ENCODE data around the gene RAB1B.
"Not testable (repeated sequence)": the region's sequence is repeated elsewhere in the genome, so short reads cannot be mapped to it uniquely, and the experiment has no call there.

The RAB1B gene

DNA sequence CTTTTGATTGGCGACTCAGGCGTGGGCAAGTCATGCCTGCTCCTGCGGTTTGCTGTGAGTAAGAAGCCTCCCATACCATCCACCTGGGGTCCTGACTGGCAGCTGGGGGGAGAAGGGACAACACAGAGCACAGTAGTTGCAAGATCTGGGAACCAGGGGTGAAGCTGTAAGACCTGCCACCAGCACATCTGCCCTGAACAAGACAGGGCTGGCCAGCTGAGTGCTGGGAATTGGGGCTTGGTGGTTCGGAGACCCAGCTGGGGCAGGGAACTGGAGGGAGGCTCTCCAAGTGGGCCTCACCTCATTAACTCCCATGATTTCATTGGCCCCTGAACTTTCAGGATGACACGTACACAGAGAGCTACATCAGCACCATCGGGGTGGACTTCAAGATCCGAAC, 3.4 kb downstream of the RAB1B start:
- DNase-seq (ENCODE audit: extremely low spot score): no peak
- TF ChIP-seq HDGF (IDR thresholded peaks at IDR 0.05; ENCODE audit: borderline replicate concordance) (no peak), CTBP1 (IDR thresholded peaks at IDR 0.05; ENCODE audit: borderline replicate concordance) (no peak), ZNF384 (IDR thresholded peaks at IDR 0.05) (no peak), FOXM1 (IDR thresholded peaks at IDR 0.05; ENCODE audit: borderline replicate concordance) (no peak), SUZ12 (IDR thresholded peaks at IDR 0.05) (no peak), L3MBTL2 (conservative IDR thresholded peaks at IDR 0.05) (no peak), LEF1 (IDR thresholded peaks at IDR 0.05; ENCODE audit: borderline replicate concordance) (no peak), ARNT (IDR thresholded peaks at IDR 0.05) (no peak)
- CTCF ChIA-PET: interaction anchor here (0.6 to 1.1 kb wide), 2 partner anchors 8 to 11 kb away, joined by 4 to 8 read pairs; no protein-coding TSS in a partner anchor
- POLR2A ChIA-PET: interaction anchor here (1.5 to 2.1 kb wide), 2 partner anchors 10 to 17 kb away, joined by 5 to 11 read pairs; partner anchors contain the start of gene YIF1A

DNA sequence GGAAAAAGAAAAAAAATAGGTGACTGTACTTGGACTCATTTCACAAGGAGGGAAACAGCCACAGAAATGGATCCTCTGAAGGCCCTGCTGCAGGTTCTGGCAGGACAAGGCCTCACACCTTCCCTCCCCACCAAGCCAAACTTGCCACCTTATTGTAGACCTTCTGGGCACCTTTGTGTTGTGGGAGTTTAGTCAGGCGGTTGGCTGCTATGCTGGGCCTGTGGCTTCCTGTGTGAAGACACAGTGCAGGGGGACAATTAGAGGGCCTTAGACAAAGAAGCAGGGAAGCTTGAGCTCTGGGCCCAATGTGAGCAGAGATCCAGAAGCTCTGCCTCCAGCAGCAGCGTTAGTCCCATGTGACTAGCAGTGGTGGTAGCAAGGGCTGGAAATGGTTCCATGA, 4.2 kb downstream of the RAB1B start:
- CTCF ChIA-PET: interaction anchor here (1.1 kb wide), 1 partner anchor 10 kb away, joined by 4 read pairs; no protein-coding TSS in a partner anchor
- no peak for DNase-seq (ENCODE audit: extremely low spot score)
- POLR2A ChIA-PET: interaction anchor here (0.6 to 2.1 kb wide), 3 partner anchors 9 to 17 kb away, joined by 3 to 11 read pairs (median 5); partner anchors contain the start of gene YIF1A
- TF ChIP-seq ARNT (IDR thresholded peaks at IDR 0.05) (no peak), CTBP1 (IDR thresholded peaks at IDR 0.05; ENCODE audit: borderline replicate concordance) (no peak), L3MBTL2 (conservative IDR thresholded peaks at IDR 0.05) (no peak), LEF1 (IDR thresholded peaks at IDR 0.05; ENCODE audit: borderline replicate concordance) (no peak), TARDBP (IDR thresholded peaks at IDR 0.05) (no peak)

DNA sequence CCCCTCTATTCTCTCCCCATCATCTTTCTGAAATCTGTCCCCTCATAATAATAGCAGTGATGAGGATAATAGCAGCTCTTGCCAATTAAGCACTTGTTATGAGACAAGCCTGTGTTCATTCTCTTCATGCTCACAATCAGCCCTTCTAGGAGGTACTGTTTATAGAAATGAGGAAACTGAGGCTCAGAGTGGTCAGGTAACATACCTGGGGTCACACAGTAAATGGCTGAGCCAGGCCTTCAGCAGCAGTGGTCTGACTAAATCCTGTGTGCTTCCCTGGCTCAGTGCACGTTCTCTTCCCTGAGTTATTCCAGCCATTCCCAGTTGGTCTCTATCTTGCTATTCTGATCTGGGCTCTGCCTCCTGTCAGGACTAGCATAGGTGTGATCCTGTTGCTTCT, 5.8 kb downstream of the RAB1B start:
- no peak for TF ChIP-seq CTBP1 (IDR thresholded peaks at IDR 0.05; ENCODE audit: borderline replicate concordance)
- TF ChIP-seq ELF4 (IDR thresholded peaks at IDR 0.05): no peak
- TF ChIP-seq ZNF384 (IDR thresholded peaks at IDR 0.05): no peak
- TF ChIP-seq BHLHE40 (IDR thresholded peaks at IDR 0.05; ENCODE audit: borderline replicate concordance): no peak
- no peak for DNase-seq (ENCODE audit: extremely low spot score)
- CTCF ChIA-PET: no interaction called here
- POLR2A ChIA-PET: no interaction called here

DNA sequence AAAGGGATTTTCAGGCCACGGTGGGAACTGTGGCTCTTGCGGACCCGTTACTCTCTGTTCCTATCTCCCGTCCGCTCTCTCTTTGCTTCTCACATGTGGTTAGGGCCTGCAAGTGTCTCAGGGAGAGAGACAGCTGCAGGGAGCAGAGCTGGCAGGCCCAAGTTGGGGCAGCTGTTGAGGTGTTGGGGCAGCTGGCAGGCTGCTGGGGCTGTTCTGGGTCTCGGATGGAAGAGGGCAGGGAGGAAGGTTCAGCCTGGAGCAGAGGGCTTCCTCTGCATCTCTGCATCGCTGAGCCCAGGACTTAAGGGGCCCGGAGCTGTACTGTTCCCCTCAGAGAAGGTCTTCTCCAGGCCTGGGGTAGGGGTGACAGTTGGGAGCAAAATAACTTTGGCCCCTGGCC, 7.0 kb downstream of the RAB1B start:
- TF ChIP-seq CTBP1 (IDR thresholded peaks at IDR 0.05; ENCODE audit: borderline replicate concordance) (no peak), TARDBP (IDR thresholded peaks at IDR 0.05) (no peak), NFRKB (IDR thresholded peaks at IDR 0.05) (no peak), FOXM1 (IDR thresholded peaks at IDR 0.05; ENCODE audit: borderline replicate concordance) (no peak), PKNOX1 (IDR thresholded peaks at IDR 0.05) (no peak), ARNT (IDR thresholded peaks at IDR 0.05) (no peak), ELF4 (IDR thresholded peaks at IDR 0.05) (no peak), SUZ12 (IDR thresholded peaks at IDR 0.05) (no peak), BHLHE40 (IDR thresholded peaks at IDR 0.05; ENCODE audit: borderline replicate concordance) (no peak), FOXA1 (IDR thresholded peaks at IDR 0.05) (no peak), LEF1 (IDR thresholded peaks at IDR 0.05; ENCODE audit: borderline replicate concordance) (no peak), SP1 (IDR thresholded peaks at IDR 0.05) (no peak), FOXK2 (IDR thresholded peaks at IDR 0.05) (no peak)
- no peak for DNase-seq (ENCODE audit: extremely low spot score)
- CTCF ChIA-PET: no interaction called here
- POLR2A ChIA-PET: no interaction called here

DNA sequence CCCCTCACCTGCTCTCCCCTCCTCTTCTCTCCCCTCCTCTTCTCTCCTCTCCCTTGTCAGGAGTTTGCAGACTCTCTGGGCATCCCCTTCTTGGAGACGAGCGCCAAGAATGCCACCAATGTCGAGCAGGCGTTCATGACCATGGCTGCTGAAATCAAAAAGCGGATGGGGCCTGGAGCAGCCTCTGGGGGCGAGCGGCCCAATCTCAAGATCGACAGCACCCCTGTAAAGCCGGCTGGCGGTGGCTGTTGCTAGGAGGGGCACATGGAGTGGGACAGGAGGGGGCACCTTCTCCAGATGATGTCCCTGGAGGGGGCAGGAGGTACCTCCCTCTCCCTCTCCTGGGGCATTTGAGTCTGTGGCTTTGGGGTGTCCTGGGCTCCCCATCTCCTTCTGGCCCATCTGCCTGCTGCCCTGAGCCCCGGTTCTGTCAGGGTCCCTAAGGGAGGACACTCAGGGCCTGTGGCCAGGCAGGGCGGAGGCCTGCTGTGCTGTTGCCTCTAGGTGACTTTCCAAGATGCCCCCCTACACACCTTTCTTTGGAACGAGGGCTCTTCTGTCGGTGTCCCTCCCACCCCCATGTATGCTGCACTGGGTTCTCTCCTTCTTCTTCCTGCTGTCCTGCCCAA, 7.7 kb downstream of the RAB1B start:
- TF ChIP-seq PKNOX1 (IDR thresholded peaks at IDR 0.05) (no peak), ZNF384 (IDR thresholded peaks at IDR 0.05) (no peak), FOXA1 (IDR thresholded peaks at IDR 0.05) (no peak), CTBP1 (IDR thresholded peaks at IDR 0.05; ENCODE audit: borderline replicate concordance) (no peak), HDGF (IDR thresholded peaks at IDR 0.05; ENCODE audit: borderline replicate concordance) (no peak), LEF1 (IDR thresholded peaks at IDR 0.05; ENCODE audit: borderline replicate concordance) (no peak), ARNT (IDR thresholded peaks at IDR 0.05) (no peak), FOXK2 (IDR thresholded peaks at IDR 0.05) (no peak), BHLHE40 (IDR thresholded peaks at IDR 0.05; ENCODE audit: borderline replicate concordance) (no peak), SP1 (IDR thresholded peaks at IDR 0.05) (no peak), TARDBP (IDR thresholded peaks at IDR 0.05) (no peak), FOXM1 (IDR thresholded peaks at IDR 0.05; ENCODE audit: borderline replicate concordance) (no peak), SUZ12 (IDR thresholded peaks at IDR 0.05) (no peak), NFRKB (IDR thresholded peaks at IDR 0.05) (no peak), ELF4 (IDR thresholded peaks at IDR 0.05) (no peak), L3MBTL2 (conservative IDR thresholded peaks at IDR 0.05) (no peak)
- DNase-seq (ENCODE audit: extremely low spot score): no peak
- ChIA-PET CTCF (no interaction called here), POLR2A (interaction anchor here (2.4 kb wide), 1 partner anchor 8 kb away, joined by 12 read pairs; the partner anchor contains the start of gene RAB1B)

GRCh38 chr11:66276619-66277018, 8.2 kb downstream of the RAB1B start:
- ChIA-PET POLR2A (interaction anchor here (1.3 to 2.4 kb wide), 2 partner anchors 9 to 13 kb away, joined by 9 to 12 read pairs; partner anchors contain the start of genes RAB1B and YIF1A), CTCF (interaction anchor here (0.6 to 1.0 kb wide), 2 partner anchors 54 to 88 kb away, joined by 3 to 4 read pairs; no protein-coding TSS in a partner anchor)
- DNase-seq (ENCODE audit: extremely low spot score): not testable (repeated sequence)

DNA sequence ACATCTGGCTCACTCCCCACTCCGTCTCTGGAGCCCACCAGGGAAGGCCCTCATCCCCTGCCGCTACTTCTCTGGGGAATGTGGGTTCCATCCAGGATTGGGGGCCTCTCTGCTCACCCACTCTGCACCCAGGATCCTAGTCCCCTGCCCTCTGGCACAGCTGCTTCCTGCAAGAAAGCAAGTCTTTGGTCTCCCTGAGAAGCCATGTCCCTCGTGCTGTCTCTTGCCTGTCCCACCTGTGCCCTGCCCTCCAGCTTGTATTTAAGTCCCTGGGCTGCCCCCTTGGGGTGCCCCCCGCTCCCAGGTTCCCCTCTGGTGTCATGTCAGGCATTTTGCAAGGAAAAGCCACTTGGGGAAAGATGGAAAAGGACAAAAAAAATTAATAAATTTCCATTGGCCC, 8.6 kb downstream of the RAB1B start:
- POLR2A ChIA-PET: interaction anchor here (1.3 to 2.4 kb wide), 2 partner anchors 9 to 12 kb away, joined by 9 to 12 read pairs; partner anchors contain the start of genes RAB1B and YIF1A
- DNase-seq (ENCODE audit: extremely low spot score): not testable (repeated sequence)
- CTCF ChIA-PET: interaction anchor here (0.6 to 1.0 kb wide), 2 partner anchors 55 to 88 kb away, joined by 3 to 4 read pairs; no protein-coding TSS in a partner anchor
